Measurements from ENCODE around the gene ARRB1. TPM values are rescaled to one million over a fixed set of nuclear protein-coding genes. Genes with fewer than 3 reads are reported as not detected.

The ARRB1 gene
- total and polyA plus RNA-seq, 2 of the 13 experiments (the other 11 are each of a cell fraction or from before 2014, with no cell fraction given) = 22.5 to 35.7 TPM

GRCh38 chr11:75214411-75214821 is 137.0 kb downstream of the ARRB1 start (continued):
- TF ChIP-seq ZNF510 (CRISPR knock-in tag; IDR thresholded peaks at IDR 0.05; ENCODE audit: low read depth) = no peak
- TF ChIP-seq SIN3A (IDR thresholded peaks at IDR 0.05; ENCODE audit: borderline replicate concordance, low read depth, low read length) = no peak
- TF ChIP-seq ZNF569 (CRISPR knock-in tag; IDR thresholded peaks at IDR 0.05; ENCODE audit: borderline replicate concordance) = no peak
- peak; percentile 94 for TF ChIP-seq MEIS2 (CRISPR knock-in tag; IDR thresholded peaks at IDR 0.05)
- TF ChIP-seq CEBPG (CRISPR knock-in tag; IDR thresholded peaks at IDR 0.05) = peak; percentile 57; the same call in 1 of the 2 replicates
- TF ChIP-seq NFYC (CRISPR knock-in tag; IDR thresholded peaks at IDR 0.05) = peak; percentile 57
- TF ChIP-seq HNRNPK (IDR thresholded peaks at IDR 0.05; ENCODE audit: low read depth, low read length, poor library complexity, severe bottlenecking) = no peak
- peak; percentile 64; the same call in 1 of the 2 replicates for TF ChIP-seq HOXA9 (CRISPR knock-in tag; IDR thresholded peaks at IDR 0.05; ENCODE audit: borderline replicate concordance)
- TF ChIP-seq TAF15 (IDR thresholded peaks at IDR 0.05; ENCODE audit: low read depth, low read length, poor library complexity, severe bottlenecking) = no peak
- TF ChIP-seq AKNA (CRISPR knock-in tag; IDR thresholded peaks at IDR 0.05; ENCODE audit: borderline replicate concordance) = peak; percentile 84; the same call in 1 of the 2 replicates
- TF ChIP-seq BCL3 (CRISPR knock-in tag; IDR thresholded peaks at IDR 0.05) = peak; percentile 63; the same call in 1 of the 2 replicates
- no peak for TF ChIP-seq RFX1 (IDR thresholded peaks at IDR 0.05)
- TF ChIP-seq KLF6 (CRISPR knock-in tag; IDR thresholded peaks at IDR 0.05) = peak; percentile 99
- TF ChIP-seq, protein P1, sequence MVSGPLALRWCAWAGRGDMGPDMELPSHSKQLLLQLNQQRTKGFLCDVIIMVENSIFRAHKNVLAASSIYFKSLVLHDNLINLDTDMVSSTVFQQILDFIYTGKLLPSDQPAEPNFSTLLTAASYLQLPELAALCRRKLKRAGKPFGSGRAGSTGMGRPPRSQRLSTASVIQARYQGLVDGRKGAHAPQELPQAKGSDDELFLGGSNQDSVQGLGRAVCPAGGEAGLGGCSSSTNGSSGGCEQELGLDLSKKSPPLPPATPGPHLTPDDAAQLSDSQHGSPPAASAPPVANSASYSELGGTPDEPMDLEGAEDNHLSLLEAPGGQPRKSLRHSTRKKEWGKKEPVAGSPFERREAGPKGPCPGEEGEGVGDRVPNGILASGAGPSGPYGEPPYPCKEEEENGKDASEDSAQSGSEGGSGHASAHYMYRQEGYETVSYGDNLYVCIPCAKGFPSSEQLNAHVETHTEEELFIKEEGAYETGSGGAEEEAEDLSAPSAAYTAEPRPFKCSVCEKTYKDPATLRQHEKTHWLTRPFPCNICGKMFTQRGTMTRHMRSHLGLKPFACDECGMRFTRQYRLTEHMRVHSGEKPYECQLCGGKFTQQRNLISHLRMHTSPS (CRISPR knock-in tag; IDR thresholded peaks at IDR 0.05; ENCODE audit: low read depth) = no peak
- TF ChIP-seq ZNF160 (CRISPR knock-in tag; IDR thresholded peaks at IDR 0.05) = no peak; the same call in 1 of the 2 replicates
- peak; percentile 95 for TF ChIP-seq TEF (CRISPR knock-in tag; IDR thresholded peaks at IDR 0.05)
- no peak for TF ChIP-seq TCF7 (IDR thresholded peaks at IDR 0.05; ENCODE audit: low read depth)
- peak; percentile 79; the same call in 1 of the 2 replicates for TF ChIP-seq ZNF547 (CRISPR knock-in tag; IDR thresholded peaks at IDR 0.05)
- TF ChIP-seq, protein P2, sequence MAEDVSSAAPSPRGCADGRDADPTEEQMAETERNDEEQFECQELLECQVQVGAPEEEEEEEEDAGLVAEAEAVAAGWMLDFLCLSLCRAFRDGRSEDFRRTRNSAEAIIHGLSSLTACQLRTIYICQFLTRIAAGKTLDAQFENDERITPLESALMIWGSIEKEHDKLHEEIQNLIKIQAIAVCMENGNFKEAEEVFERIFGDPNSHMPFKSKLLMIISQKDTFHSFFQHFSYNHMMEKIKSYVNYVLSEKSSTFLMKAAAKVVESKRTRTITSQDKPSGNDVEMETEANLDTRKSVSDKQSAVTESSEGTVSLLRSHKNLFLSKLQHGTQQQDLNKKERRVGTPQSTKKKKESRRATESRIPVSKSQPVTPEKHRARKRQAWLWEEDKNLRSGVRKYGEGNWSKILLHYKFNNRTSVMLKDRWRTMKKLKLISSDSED (CRISPR knock-in tag; IDR thresholded peaks at IDR 0.05) = no peak
- peak; percentile 96 for TF ChIP-seq ZNF232 (CRISPR knock-in tag; IDR thresholded peaks at IDR 0.05; ENCODE audit: borderline replicate concordance)
